Esophagus muscularis mucosa (tissue), 4 donors: ENCODE measurements around the gene UBE2E3. TPM values are rescaled to one million over a fixed set of nuclear protein-coding genes. Genes with fewer than 3 reads are reported as not detected.

ENCODE experiments used
- DNase-seq: peaks from one replicate; pipeline ENCODE4 v3.0.0-alpha.2; 2017; ENCODE audit errors: extremely low spot score
- H3K27ac ChIP-seq, 4 donors: fragments of 200-600 bp; sonication (generic); replicated peaks in 1 of 4; 1 replicate in 3 of 4; 2 replicates in 1 of 4; pipeline ENCODE4 v1.5.1; 2016 to 2019; ENCODE audit warnings: mild to moderate bottlenecking in 1 of 4
- H3K27me3 ChIP-seq, 4 donors: fragments of 200-600 bp; sonication (generic); one replicate each; pipeline versions ENCODE4 v1.5.1 to v1.6.0; 2016 to 2019
- H3K36me3 ChIP-seq, 4 donors: fragments of 200-600 bp; sonication (generic); one replicate each; pipeline ENCODE4 v1.5.1; 2016 to 2019
- H3K4me1 ChIP-seq, 4 donors: fragments of 200-600 bp; sonication (generic); one replicate each; pipeline ENCODE4 v1.5.1; 2016 to 2019
- H3K4me3 ChIP-seq, 4 donors: fragments of 200-600 bp; sonication (generic); 1 replicate in 2 of 4; 2 replicates in 2 of 4; pipeline ENCODE4 v1.5.1; 2016 to 2019; ENCODE audit warnings: mild to moderate bottlenecking in 4 of 4, moderate library complexity in 1 of 4
- H3K9me3 ChIP-seq, 4 donors: fragments of 200-600 bp; sonication (generic); 1 replicate in 3 of 4; 2 replicates in 1 of 4; pipeline ENCODE4 v1.5.1; 2016 to 2019
- EP300 ChIP-seq: sonication (generic); formaldehyde crosslinking; IDR thresholded peaks from one replicate; pipeline ENCODE4 v1.6.1; 2017; ENCODE audit warnings: antibody characterized with exemption
- POLR2A ChIP-seq: fragments of 450-650 bp; IDR thresholded peaks from one replicate; pipeline ENCODE4 v1.6.1; 2017; ENCODE audit warnings: antibody characterized with exemption, moderate library complexity, mild to moderate bottlenecking, low read depth
- POLR2AphosphoS5 ChIP-seq, 2 donors: sonication (generic); formaldehyde crosslinking; IDR thresholded peaks; one replicate each; pipeline ENCODE4 v1.6.1; 2017; ENCODE audit warnings: antibody characterized with exemption in 2 of 2
- WGBS: methylation state at CpG from one replicate; pipeline ENCODE4 v1.1.5; 2018; 5-methylcytosine and 5-hydroxymethylcytosine counted together
- intact Hi-C: fragments of 100-400 bp; cut with DNase I; formaldehyde crosslinking; loops from one replicate; pipeline ENCODE4 v1.15.1; 2023
- total RNA-seq, 4 donors: library from RNA; depleted of rRNA; stranded (reverse); fragments of >200 nt; gene quantifications; one replicate each; pipeline versions ENCODE4 v1.1.0 to v1.2.1, GENCODE V29; 2016
- TF ChIP-seq, protein P1 (sequence below), 3 experiments: fragments of 200-600 bp in 2 of 3; fragments of 450-650 bp in 1 of 3; sonication (generic) in 2 of 3; IDR thresholded peaks; one replicate each; pipeline ENCODE4 v1.5.1; 2017 to 2019; ENCODE audit warnings: antibody characterized with exemption in 3 of 3, mild to moderate bottlenecking in 2 of 3, moderate library complexity in 1 of 3

The UBE2E3 gene
- total RNA-seq, 4 donors from 2014 or later: 32.8 to 57.7 (median 40.2) TPM

DNA sequence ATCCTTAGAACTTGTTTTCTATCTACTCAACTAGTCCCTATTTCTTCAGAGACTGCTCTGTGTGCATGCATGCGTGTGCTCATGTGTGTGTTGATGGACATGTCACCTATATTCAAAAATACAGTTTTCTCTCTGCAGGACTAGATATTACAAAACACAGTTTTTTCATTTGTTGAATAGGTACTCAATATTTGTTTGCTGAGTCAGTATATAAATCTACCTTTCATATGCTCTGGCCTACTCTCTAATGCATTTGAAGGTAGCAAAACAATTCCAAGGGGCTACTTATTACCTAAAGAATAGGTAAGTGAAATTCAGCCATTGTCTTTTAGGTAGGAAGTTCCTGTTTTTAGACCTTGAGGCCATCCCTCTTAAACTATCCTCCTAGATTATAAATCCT, 8.6 kb upstream of the UBE2E3 start:
- Histone ChIP-seq H3K36me3 (no peaks in the 10 kb centered on the region), H3K27ac (no peak overlapping the region), H3K27me3 (no peaks in the 10 kb centered on the region), H3K4me3 (no peak overlapping the region), H3K9me3 (no peaks in the 10 kb centered on the region), H3K4me1 (no peaks in the 10 kb centered on the region)
- intact Hi-C loops: no loop called here
- TF ChIP-seq EP300: no peak
- TF ChIP-seq POLR2A: no peak
- TF ChIP-seq POLR2AphosphoS5 (IDR thresholded peaks at IDR 0.05): no peak
- TF ChIP-seq, protein P1, sequence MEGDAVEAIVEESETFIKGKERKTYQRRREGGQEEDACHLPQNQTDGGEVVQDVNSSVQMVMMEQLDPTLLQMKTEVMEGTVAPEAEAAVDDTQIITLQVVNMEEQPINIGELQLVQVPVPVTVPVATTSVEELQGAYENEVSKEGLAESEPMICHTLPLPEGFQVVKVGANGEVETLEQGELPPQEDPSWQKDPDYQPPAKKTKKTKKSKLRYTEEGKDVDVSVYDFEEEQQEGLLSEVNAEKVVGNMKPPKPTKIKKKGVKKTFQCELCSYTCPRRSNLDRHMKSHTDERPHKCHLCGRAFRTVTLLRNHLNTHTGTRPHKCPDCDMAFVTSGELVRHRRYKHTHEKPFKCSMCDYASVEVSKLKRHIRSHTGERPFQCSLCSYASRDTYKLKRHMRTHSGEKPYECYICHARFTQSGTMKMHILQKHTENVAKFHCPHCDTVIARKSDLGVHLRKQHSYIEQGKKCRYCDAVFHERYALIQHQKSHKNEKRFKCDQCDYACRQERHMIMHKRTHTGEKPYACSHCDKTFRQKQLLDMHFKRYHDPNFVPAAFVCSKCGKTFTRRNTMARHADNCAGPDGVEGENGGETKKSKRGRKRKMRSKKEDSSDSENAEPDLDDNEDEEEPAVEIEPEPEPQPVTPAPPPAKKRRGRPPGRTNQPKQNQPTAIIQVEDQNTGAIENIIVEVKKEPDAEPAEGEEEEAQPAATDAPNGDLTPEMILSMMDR (IDR thresholded peaks at IDR 0.05): no peak
- DNase-seq: no peak
- WGBS: 97% methylated on average over 1 of the region's 1 CpG

DNA sequence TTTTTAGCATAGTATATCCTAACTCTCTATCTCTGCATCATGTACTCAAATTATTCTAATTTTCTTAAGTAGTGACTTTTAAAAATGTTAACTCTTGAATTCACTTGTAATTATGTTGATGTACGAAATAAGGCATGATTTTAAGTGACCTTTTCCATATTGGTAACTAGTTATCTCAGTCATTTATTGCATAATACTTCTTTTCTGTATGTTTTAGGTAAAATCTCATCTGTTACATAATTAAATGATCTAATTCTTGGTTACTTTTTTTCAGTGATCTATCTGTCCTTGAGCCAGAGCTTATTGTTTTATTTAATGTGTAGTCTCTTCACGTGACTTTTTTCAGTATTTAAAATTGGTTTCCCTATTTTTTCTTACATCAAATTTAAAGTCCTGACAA, 4.8 kb upstream of the UBE2E3 start:
- Histone ChIP-seq H3K4me1 (peaks cover 8 to 10% (median 9%) of the 10 kb centered on the region in 4 donors), H3K27me3 (no peaks in the 10 kb centered on the region), H3K27ac (no peak overlapping the region), H3K4me3 (no peak overlapping the region), H3K9me3 (no peaks in the 10 kb centered on the region), H3K36me3 (no peaks in the 10 kb centered on the region)
- intact Hi-C loops: loop anchor here (5.0 kb wide), 1 partner anchor 853 kb away; no protein-coding TSS in a partner anchor
- no peak for DNase-seq
- TF ChIP-seq POLR2A: no peak
- 81% methylated on average over 2 of the region's 2 CpGs for WGBS

DNA sequence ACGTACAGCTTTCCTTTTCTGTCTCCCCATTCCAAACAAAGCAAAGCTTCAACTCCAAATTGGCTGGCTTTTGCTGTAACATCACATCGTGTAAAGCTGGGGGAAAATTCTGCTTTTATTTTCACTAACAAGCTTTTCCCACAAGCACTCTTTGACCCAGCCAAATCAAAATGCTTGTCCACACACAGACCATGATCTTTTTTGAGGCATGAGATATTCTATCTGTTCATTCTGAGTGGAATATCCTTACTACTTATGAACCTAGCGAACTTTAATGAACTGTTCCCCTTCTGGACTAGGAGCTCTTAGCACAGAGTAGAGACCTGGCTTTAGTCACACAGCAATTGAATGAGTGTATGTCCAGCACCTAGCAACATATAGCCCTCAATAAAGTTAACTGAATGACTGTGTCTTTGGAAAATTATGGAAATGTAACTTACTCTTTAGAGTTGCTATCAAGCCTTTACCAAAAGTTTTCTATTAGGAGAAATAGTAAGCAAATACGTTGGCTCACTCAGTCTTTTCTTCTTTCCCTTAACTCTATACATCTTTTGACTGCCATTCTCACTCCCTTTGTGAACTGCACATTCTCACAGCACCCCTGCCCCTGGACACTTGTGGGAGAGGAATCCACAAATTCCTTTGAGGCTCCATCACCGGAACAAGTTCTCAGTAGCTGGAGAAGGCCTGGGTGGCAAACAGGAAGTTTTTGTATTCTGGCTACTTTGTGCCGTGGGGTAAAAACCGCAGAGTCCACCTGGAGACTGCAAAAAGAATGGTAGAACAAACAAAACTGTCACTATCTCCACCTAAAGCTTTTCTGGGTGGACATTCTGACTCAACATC, 1.3 kb upstream of the UBE2E3 start:
- TF ChIP-seq POLR2A (no peak), EP300 (no peak), POLR2AphosphoS5 (IDR thresholded peaks at IDR 0.05) (no peak)
- TF ChIP-seq, protein P1 (IDR thresholded peaks at IDR 0.05): no peak
- Histone ChIP-seq H3K4me1 (peaks cover 30 to 36% (median 35%) of the 10 kb centered on the region in 4 donors), H3K27me3 (no peaks in the 10 kb centered on the region), H3K4me3 (peak overlapping the region; percentile 77 to 86 (median 82)), H3K27ac (peak overlapping the region; percentile 92 to 94 (median 92)), H3K9me3 (no peaks in the 10 kb centered on the region), H3K36me3 (no peaks in the 10 kb centered on the region)
- 54% methylated on average over 7 of the region's 7 CpGs for WGBS
- intact Hi-C loops: loop anchor here (5.0 kb wide), 1 partner anchor 857 kb away; no protein-coding TSS in a partner anchor
- no peak for DNase-seq

DNA sequence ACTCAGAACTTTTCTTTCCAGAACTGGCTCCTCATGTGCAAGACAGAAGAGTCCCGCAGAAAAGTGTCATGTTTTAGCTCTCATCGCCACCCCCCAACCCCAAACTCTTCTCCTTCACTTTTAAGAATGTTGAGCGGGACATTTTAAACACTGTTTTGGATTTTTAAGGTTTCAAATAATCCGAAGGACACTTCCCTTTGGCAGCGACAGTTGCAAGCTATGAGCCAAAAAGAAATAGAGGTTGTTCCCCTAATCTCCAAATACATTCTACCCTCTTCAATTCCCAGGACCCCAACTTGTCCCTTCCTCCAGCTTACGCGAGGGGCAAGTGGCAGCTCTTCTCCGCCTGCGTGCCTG, 678 bp upstream of the UBE2E3 start:
- peak overlapping the region; percentile 92 to 94 (median 92) for H3K27ac ChIP-seq
- peaks cover 35 to 42% (median 41%) of the 10 kb centered on the region in 4 donors for H3K4me1 ChIP-seq
- intact Hi-C loops: loop anchor here (5.0 kb wide), 2 partner anchors 857 to 972 kb away; partner anchors contain the start of gene CWC22
- DNase-seq: no peak
- peak; percentile 20 for TF ChIP-seq POLR2A
- TF ChIP-seq, protein P1 (IDR thresholded peaks at IDR 0.05): no peak
- no peaks in the 10 kb centered on the region for H3K9me3 ChIP-seq
- no peaks in the 10 kb centered on the region for H3K27me3 ChIP-seq
- 26% methylated on average over 7 of the region's 9 CpGs for WGBS
- H3K4me3 ChIP-seq: peak overlapping the region; percentile 77 to 86 (median 82)
- no peaks in the 10 kb centered on the region for H3K36me3 ChIP-seq

DNA sequence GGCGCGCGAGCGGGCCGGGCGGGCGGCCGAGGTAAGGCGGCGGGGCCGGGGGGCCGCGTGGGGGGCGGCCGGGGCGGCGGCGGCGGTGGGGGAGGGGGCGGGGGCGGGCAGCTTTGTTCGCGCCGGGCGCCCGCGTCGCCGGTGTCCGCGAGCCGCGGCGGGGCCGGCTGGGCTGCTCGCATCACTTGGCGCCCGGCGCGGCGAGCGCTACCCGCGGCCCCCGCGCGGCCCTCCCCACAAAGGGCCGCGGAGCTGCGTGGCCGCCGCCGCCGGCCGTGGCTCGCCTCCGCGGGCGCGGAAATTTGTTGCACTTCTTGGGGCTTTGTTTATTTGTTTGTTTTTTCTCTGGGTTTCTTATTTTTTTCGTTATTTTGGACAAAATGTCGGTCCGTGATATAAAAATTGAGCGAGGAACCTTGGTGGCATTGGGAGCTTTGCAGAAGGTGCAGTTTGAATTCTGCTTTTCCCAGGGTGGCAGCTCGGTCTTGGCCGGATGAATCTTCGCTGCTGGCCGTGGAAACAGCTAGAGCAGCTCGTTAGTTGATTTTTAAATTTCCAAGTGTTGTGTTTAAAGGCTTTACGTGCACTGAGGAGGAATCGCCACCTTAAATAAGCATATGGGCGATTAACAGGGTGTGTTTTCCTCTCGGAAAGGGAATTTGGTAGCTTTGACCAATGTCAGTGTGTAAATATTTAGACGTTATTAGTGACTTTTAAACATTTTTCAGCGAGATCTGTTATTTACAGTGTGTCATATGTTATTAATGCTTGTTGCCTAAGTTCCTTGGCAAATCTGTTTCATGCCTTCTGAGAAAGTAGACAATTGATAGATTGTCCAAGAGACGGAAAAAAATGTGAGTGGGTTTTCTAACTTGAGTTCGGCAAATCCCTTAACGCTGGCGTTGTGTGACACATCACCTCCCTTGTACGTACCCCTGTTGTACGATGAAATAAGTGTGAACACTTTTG, 822 bp downstream of the UBE2E3 start:
- DNase-seq: no peak
- H3K27ac ChIP-seq: peak overlapping the region; percentile 92 to 94 (median 92)
- intact Hi-C loops: loop anchor here (5.0 kb wide), 1 partner anchor 974 kb away; the partner anchor contains the start of gene CWC22
- no peaks in the 10 kb centered on the region for H3K27me3 ChIP-seq
- H3K4me3 ChIP-seq: peak overlapping the region; percentile 77 to 86 (median 82)
- H3K4me1 ChIP-seq: peaks cover 46 to 57% (median 56%) of the 10 kb centered on the region in 4 donors
- TF ChIP-seq, protein P1 (IDR thresholded peaks at IDR 0.05): no peak
- no peak for TF ChIP-seq POLR2A
- TF ChIP-seq EP300: no peak
- TF ChIP-seq POLR2AphosphoS5 (IDR thresholded peaks at IDR 0.05): no peak
- under 1% methylated on average over 39 of the region's 81 CpGs for WGBS
- no peaks in the 10 kb centered on the region for H3K36me3 ChIP-seq
- H3K9me3 ChIP-seq: no peaks in the 10 kb centered on the region
